Stimulated activated effector memory CD8-positive, alpha-beta T cell treated with anti-CD3 and anti-CD28 coated beads, Interleukin-12 subunit alpha, Interleukin-12 subunit beta, amount 100 ng/mL, for 72 hours (primary cell): ENCODE results near the gene SOX12.
"Not testable (repeated sequence)": the region's sequence is repeated elsewhere in the genome, so short reads cannot be mapped to it uniquely, and the experiment has no call there.

ENCODE experiments used
- ATAC-seq: fragments of 150-1000 bp; cut with Tn5 transposase; 2 replicates; pipeline ENCODE4 v1.10.0; 2021
- DNase-seq, 2 donors: peaks; one replicate each; pipeline ENCODE4 v3.0.0; 2021 to 2022; ENCODE audit warnings: low spot score in 2 of 2
- H3K27ac Mint-ChIP-seq: one replicate; pipeline ENCODE4 v1.8.0; 2022; ENCODE audit warnings: mild to moderate bottlenecking, mixed read lengths
- H3K36me3 Mint-ChIP-seq: one replicate; pipeline ENCODE4 v1.8.0; 2022; ENCODE audit warnings: mild to moderate bottlenecking, mixed read lengths
- H3K4me1 Mint-ChIP-seq: one replicate; pipeline ENCODE4 v1.8.0; 2022; ENCODE audit warnings: mixed read lengths
- H3K4me3 Mint-ChIP-seq: one replicate; pipeline ENCODE4 v1.8.0; 2022; ENCODE audit warnings: mild to moderate bottlenecking, mixed read lengths
- H3K9me3 Mint-ChIP-seq: one replicate; pipeline ENCODE4 v1.8.0; 2022; ENCODE audit warnings: mixed read lengths

The SOX12 gene

DNA sequence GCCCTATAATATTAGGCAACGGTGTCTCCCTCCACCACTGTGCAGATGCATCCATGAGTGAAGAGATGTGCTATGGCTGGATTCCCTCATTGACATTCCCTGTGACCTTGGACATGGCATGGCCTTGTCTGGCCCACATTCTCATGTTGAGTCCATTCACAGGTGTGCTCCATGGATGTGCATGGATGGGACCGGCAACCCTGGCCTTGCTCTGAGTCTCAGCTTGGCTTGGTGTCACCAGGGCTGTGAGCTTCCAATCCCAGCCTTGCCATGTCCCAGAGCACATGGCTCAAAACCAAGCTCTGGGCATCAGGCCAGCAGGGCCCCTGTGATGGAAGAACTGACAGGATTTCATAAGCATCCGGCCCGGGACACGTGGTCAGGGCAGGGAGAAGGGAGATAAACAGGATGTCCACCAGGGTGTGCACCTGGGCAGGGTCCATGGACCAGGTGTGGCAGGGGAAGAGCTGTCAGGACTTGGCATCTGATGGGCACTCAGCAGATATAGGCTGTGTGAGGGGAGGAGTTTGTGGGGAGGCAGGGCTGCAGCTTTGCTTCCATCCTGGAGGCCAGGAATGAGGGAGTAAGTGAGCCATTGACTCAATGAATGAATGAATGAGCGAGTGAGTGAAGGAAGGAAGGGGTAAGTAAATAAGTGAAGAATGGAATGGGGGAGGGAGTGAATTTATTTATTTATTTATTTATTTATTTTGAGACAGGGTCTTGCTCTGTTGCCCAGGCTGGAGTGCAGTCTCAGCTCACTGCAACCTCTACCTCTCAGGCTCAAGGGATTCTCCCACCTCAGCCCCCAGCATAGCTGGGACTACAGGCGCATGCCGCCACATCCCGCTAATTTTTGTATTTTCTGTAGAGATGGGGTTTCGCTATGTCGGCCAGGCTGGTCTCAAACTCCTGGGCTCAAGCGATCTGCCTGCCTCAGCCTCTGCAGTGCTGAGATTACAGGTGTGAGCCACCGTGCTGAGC lies 37.2 kb downstream of the SOX12 start:
- Mint-ChIP-seq H3K4me1 (peaks cover 18% of the 10 kb centered on the region), H3K4me3 (no peak overlapping the region), H3K27ac (peak overlapping the region; percentile 67), H3K36me3 (no peaks in the 10 kb centered on the region), H3K9me3 (no peaks in the 10 kb centered on the region)
- peak; percentile 54 for ATAC-seq
- peak in 1 of 2 donors; percentile 70 for DNase-seq

DNA sequence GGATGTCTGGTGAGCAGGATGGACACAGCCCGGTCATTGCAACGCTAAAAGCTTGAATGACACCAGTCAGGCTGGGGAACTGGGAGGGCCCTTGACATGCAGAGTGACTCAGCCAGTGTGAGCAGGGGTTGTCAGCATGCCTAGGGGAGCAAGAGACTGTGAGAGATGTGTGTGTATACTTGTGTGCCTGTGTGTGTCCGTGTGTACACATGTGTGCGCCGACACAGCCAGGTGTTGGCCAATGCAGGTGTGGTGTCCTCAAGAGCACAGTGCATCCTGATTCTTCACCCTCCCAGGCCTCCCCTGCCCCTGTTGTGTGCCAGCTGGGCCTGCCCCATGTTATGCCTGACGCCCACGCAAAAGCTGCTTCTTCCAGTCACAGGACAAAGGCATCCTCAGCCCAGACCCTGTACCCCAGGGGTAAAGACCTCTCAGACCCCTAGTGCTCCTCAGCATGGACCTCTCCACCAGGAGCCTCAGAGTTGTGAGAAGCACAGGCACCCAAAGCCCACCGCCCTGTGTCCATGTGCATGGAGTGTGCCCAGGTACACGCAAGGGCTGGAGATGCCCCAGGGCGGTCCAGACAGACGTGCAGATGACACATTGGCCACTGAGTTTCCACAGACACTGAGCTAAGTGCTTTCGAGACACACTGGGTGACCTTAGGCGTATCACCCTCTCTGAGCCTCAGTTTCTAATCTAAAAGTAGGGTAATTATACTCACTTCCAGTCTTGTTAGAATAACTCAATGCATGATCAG lies 38.1 kb downstream of the SOX12 start:
- Mint-ChIP-seq H3K9me3 (no peaks in the 10 kb centered on the region), H3K4me3 (no peak overlapping the region), H3K4me1 (peaks cover 18% of the 10 kb centered on the region), H3K27ac (no peak overlapping the region), H3K36me3 (no peaks in the 10 kb centered on the region)
- ATAC-seq (no peak), DNase-seq (no peak)

DNA sequence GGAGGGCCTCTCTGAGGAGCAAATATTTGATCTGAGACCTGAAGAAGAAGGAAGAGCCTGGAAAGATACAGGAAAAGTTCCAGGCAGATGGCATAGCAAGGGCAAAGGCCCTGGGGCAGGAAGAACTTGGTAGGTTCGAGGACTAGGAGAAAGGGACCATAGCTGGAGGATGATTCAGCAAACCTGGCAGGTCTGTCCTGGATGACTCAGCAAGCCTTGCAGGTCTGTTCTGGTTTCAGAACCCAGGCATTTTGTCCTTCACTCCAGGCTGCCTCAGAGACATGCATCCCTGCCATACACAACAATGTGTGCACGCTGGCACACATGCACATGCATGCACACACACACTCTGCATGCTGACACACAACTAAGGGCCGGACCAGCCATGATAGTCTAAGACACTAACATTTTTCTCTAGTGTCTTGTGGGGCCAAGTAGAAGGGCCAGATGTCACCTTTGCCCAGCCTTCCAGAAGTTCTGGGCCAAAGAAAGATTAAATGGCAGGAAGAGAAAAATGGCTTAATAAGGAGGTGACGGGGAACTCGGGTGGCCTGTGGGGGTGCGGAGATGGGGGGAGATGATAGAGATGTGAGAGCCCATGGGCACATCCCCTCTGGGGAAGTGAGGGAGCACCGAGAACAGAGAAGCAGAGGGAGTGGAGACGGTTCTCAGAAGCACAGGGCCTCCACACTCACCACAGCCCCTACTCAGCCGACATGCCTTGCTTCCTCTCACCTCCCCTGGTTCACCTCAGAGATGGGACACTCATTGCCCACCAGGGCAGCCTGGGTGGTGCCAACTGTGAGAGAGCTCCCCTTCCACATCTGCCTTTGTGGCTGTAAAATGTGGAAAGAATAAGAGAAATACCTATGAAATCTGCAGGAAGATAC lies 39.8 kb downstream of the SOX12 start:
- DNase-seq = no peak
- peaks cover 18% of the 10 kb centered on the region for H3K4me1 Mint-ChIP-seq
- ATAC-seq = peak; percentile 50
- no peak overlapping the region for H3K4me3 Mint-ChIP-seq
- no peaks in the 10 kb centered on the region for H3K36me3 Mint-ChIP-seq
- no peak overlapping the region for H3K27ac Mint-ChIP-seq
- no peaks in the 10 kb centered on the region for H3K9me3 Mint-ChIP-seq

DNA sequence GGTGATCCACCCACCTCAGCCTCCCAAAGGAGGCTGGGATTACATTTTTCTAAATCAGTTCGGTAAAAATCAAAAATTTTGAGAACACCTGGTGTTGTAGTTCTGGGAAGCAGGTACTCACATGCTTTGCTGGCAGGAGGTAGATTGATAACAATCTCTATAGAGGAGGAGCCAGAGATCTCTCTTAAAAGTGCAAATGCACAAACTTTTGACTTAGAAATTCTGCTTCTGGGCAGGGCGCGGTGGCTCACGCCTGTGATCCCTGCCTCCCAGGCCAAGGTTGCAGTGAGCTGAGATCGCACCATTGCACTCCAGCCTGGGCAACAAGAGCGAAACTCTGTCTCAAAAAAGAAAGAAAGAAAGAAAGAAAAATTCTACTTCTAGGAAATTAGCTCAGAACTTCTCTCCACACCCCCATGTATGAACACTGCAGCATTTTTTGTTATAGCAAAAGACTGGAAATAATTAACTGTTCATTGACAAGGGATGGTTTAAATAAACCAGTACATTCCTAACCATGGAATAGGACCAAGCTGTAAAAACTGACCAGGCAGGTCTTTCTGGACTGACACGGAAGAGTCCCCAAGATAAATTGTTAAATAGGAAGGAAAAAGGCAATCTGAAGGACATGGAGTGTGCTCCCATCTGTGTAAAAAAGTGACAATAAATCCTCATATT lies 40.8 kb downstream of the SOX12 start:
- ATAC-seq (no peak), DNase-seq (no peak)
- Mint-ChIP-seq H3K9me3 (no peaks in the 10 kb centered on the region), H3K27ac (no peak overlapping the region), H3K4me3 (no peak overlapping the region), H3K36me3 (no peaks in the 10 kb centered on the region), H3K4me1 (peaks cover 18% of the 10 kb centered on the region)

DNA sequence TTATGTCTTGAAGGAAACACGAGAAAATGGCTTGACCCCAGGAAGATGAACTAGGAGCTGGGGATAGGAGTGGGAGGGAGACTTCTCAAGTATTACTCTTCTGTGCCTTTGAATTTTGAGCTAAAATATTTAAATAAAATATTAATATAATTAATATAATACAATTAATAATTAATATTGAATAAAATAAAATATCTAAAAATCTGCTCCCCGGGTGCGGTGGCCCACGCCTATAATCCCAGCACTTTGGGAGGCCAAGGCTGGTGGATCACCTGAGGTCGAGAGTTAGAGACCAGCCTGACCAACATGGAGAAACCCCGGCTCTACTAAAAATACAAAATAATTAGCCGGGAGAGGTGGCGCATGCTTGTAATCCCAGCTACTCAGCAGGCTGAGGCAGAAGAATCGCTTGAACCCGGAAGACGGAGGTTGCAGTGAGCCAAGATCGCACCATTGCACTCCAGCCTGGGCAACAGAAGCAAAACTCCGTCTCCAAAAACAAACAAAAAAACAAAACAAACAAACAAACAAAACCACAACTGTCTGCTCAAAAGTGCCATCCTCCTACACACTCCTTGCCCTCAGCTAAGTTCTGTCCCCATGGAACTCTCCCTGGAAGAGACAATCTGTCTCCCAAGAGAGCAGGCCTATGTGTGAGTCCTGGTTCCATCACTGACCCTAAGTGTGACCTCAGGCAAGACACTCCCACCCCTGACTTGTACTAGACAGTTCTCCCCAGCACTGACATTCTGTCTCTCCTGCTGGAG lies 41.5 kb downstream of the SOX12 start:
- peak overlapping the region; percentile 63 for H3K27ac Mint-ChIP-seq
- H3K36me3 Mint-ChIP-seq = no peaks in the 10 kb centered on the region
- no peak overlapping the region for H3K4me3 Mint-ChIP-seq
- H3K4me1 Mint-ChIP-seq = peaks cover 18% of the 10 kb centered on the region
- H3K9me3 Mint-ChIP-seq = no peaks in the 10 kb centered on the region
- no peak for DNase-seq
- no peak for ATAC-seq

DNA sequence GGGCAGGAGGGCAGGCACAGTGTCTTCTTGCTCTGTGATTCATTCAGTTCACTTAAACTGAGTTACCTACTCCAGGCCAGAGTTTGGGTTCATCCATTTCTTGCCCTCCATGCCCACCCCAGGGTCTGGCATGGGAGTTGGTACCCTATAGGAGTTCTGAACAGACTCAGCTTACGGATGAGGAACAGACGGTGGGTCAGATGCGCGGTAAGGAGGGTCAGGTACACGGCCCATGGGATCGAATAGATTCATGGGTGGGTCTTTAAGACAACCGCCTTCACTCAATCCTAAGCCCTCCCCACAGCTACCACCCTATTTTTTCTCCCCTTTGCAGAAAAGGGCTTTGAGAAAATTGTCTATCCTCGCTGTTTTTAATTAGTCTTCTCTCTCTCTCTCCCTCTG lies 42.1 kb downstream of the SOX12 start:
- H3K4me1 Mint-ChIP-seq = peaks cover 17% of the 10 kb centered on the region
- H3K27ac Mint-ChIP-seq = peak overlapping the region; percentile 63
- DNase-seq (no peak), ATAC-seq (no peak)
- H3K9me3 Mint-ChIP-seq = no peaks in the 10 kb centered on the region
- no peak overlapping the region for H3K4me3 Mint-ChIP-seq
- no peaks in the 10 kb centered on the region for H3K36me3 Mint-ChIP-seq

DNA sequence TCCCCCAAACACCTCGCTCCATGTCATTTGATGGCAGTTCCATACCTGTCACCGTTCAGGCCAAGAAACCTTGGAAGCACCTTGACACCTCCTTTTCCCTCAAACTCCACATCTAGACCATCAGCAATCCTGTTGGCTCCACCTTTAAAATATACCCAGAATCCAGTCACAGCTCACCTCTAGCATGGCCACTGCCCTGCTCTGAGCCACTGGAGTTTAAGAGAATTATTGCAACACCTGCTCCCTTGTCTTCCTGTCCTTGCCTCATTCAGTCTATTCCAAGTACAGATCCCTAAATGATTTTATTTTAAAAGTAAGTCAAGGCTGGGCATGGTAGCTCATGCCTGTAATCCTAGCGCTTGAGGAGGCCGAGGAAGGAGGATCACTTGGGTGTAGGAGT lies 43.6 kb downstream of the SOX12 start:
- DNase-seq = no peak
- H3K4me1 Mint-ChIP-seq = peaks cover 24% of the 10 kb centered on the region
- H3K27ac Mint-ChIP-seq = peak overlapping the region; percentile 16
- ATAC-seq = no peak
- no peaks in the 10 kb centered on the region for H3K9me3 Mint-ChIP-seq
- no peaks in the 10 kb centered on the region for H3K36me3 Mint-ChIP-seq
- H3K4me3 Mint-ChIP-seq = no peak overlapping the region

DNA sequence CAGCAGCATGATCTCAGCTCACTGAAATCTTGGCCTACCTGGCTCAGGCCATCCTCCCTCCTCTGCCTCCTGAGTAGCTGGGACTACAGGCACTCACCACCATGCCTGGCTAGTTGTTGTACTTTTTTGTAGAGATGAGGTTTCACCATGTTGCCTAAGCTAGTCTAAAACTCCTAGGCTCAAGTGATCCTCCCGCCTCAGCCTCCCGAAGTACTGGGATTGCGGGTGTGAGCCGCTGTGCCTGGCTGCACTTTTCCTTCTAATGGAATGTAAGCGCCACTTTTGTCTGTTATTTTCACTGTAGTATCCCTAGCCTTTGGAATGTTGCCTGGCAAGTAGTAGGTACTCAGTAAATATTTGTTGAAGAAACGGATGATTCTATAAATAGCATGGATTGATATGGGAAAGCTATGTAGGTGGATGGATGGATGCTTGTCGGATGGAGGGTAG lies 44.8 kb downstream of the SOX12 start:
- ATAC-seq = no peak
- H3K36me3 Mint-ChIP-seq = no peaks in the 10 kb centered on the region
- H3K27ac Mint-ChIP-seq = peak overlapping the region; percentile 0
- no peaks in the 10 kb centered on the region for H3K9me3 Mint-ChIP-seq
- H3K4me3 Mint-ChIP-seq = no peak overlapping the region
- H3K4me1 Mint-ChIP-seq = peaks cover 17% of the 10 kb centered on the region
- no peak for DNase-seq

DNA sequence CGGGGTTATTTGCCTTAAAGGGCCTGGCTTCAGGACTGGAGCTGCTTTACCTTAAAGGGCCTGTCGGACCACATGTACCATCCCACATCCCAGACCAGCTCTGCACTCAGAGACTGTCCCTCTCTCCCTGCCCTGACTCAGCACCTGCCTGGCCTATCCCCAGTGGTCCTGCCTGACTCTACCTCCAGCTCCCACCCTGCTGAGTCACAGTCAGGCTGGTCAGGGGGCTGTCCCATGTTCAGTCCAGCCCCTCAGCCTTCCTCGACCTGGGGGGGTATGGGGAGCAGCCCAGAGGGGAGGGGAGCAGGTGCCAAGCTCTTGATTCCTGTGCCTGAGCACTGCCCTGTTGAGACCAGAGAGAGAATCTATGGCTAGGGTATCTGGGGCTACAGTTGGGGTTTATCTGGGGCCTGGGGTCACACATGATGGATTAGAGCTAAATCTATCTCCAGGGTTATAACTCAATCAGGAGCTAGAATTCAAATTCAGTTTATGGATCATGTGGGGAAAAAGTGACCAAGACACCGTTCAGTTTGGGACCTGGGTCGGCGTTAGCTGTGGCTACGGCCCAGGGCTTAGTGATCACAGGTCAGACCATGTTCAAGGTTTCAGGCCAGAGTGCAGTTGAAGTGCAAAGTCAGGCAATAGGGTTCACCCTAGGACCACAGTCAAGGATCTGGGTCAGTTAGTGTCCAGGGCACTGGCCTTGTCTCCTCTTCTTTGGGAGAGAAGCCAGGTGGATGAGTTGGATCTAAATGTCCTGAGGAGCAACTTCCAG lies 45.8 kb downstream of the SOX12 start:
- DNase-seq (no peak), ATAC-seq (no peak)
- Mint-ChIP-seq H3K27ac (peak overlapping the region; percentile 49), H3K9me3 (no peaks in the 10 kb centered on the region), H3K4me1 (peaks cover 12% of the 10 kb centered on the region), H3K36me3 (no peaks in the 10 kb centered on the region), H3K4me3 (no peak overlapping the region)

DNA sequence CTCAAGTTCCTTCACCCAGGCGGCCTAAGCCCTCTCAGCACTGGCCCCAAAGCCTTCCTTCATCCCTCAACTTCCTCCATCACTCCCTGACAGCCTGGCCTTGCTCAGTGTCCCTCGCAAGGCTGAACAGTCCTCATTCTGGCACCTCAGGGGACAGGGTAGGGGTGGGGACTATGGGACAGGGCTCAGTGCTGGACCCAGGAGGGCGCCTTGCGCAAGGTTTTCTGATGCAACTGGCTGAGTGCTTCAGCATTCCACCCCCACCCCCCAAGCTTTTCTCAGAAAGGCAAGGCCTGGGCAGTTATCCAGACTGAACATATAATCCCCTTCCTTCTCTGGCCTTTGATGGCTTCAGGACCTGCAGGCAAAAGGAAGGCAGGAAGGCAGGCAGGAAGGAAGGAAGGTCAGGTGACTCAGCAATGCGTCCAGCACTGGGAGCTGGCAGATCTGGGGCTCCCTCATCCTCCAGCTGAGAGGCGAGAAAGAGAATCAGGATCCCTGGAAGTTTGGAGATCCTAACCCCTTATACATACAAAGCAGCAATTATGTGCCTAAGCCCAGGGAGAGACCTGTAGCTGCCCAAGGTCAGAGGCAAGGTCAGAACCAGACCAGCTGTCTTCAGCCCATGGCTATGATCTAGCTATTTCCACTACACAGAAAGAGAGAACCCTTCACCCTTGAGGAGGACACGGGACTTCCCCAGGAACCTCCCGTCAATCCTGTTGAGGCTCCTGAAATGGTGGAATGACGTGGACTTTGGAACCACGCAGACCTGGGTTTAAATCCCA lies 46.6 kb downstream of the SOX12 start:
- Mint-ChIP-seq H3K36me3 (no peaks in the 10 kb centered on the region), H3K9me3 (no peaks in the 10 kb centered on the region), H3K27ac (peak overlapping the region; percentile 49), H3K4me1 (peaks cover 12% of the 10 kb centered on the region), H3K4me3 (no peak overlapping the region)
- no peak for DNase-seq
- ATAC-seq = no peak

DNA sequence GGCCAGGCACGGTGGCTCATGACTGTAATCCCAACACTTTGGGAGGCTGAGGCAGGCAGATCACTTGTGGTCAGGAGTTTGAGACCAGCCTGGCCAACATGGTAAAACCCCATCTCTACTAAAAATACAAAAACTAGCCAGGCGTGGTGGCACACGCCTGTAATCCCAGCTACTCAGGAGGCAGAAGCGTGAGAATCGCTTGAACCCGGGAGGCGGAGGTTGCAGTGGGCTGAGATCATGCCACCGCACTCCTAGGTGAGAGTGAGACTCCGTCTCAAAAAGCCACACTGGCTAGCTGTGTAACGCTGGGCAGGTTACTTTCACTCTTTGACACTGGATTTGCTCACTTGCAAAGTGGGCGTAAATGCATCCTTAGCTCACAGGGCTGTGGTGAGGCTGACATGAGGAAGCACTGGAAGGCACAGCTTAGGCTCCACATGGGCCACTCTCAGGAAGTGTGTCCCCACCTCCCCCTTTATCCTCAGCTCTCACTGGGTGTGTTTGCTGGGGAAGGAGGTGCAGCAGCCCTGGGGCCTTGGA lies 47.3 kb downstream of the SOX12 start:
- not testable (repeated sequence) for DNase-seq, H3K36me3 Mint-ChIP-seq, H3K9me3 Mint-ChIP-seq, H3K4me3 Mint-ChIP-seq
- Mint-ChIP-seq H3K4me1 (peaks cover 12% of the 10 kb centered on the region), H3K27ac (peak overlapping the region; percentile 49)
- ATAC-seq = peak; percentile 71

DNA sequence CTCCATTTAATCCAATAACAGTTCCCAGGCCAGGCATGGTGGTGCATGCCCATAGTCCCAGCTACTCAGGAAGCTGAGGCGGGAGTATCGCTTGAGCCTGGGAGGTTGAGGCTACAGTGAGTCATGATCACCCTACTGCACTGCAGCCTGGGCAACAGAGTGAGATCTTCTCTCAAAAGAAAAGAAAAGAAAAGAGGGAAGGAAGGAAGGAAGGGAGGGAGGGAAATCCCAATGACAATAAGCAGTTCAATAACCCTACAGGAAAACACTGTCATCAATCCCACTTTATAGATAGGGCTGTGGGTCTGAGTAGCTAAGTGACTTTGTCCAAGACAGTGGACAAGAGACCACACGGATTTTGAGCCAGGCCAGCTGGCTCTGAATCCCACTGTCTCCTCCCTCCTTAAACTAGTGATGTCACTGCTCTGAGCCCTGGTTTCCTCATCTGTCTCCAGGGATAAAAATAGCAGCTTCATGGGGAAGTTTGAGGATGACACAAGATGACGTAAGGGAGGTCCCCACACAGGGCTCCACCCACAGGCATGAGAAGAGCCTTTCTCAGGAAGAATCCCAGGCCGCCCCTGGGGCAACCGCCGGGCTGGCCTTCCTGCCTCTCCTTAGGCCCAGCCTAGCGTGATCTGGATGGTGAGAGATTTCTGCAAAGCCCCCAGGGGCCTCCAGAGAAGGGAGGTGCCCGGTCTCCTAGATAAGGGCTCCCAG lies 48.0 kb downstream of the SOX12 start:
- no peak for DNase-seq
- H3K27ac Mint-ChIP-seq = no peak overlapping the region
- no peaks in the 10 kb centered on the region for H3K9me3 Mint-ChIP-seq
- ATAC-seq = peak; percentile 7
- peaks cover 12% of the 10 kb centered on the region for H3K4me1 Mint-ChIP-seq
- H3K4me3 Mint-ChIP-seq = no peak overlapping the region
- no peaks in the 10 kb centered on the region for H3K36me3 Mint-ChIP-seq
